ENCODE data around the gene HEXD.

The HEXD gene

GRCh38 chr17:82392209-82392920 is 25.8 kb upstream of the HEXD start:
- Histone ChIP-seq H3K36me3 (ENCODE audit: control insufficient read depth in 2 of 2, insufficient read depth in 1 of 2, low read length in 2 of 2) (peaks cover 0 to 20% of the 10 kb centered on the region in 2 experiments; a peak in 1 of 3 replicates), H3K9me3 (ENCODE audit: control insufficient read depth, insufficient read depth, low read depth, low read length) (no peaks in the 10 kb centered on the region), H3K4me3 (ENCODE audit: low read depth, low read length) (no peak overlapping the region), H3K27ac (ENCODE audit: extremely low read depth, low read depth, low read length) (no peak overlapping the region), H3K4me1 (ENCODE audit: control insufficient read depth, insufficient read depth, low read length) (no peaks in the 10 kb centered on the region)
- POLR2A ChIA-PET: interaction anchor here (0.7 kb wide), 1 partner anchor 12 kb away, joined by 3 read pairs; no protein-coding TSS in a partner anchor
- CTCF ChIA-PET: interaction anchor here (0.9 kb wide), 1 partner anchor 32 kb away, joined by 4 read pairs; no protein-coding TSS in a partner anchor
- TF ChIP-seq ZNF37A (tag by site-specific recombination; IDR thresholded peaks at IDR 0.05): no peak
- TF ChIP-seq ZNF621 (tag by site-specific recombination; IDR thresholded peaks at IDR 0.05): no peak
- TF ChIP-seq ZSCAN5A (tag by site-specific recombination; IDR thresholded peaks at IDR 0.05): no peak
- TF ChIP-seq ZNF701 (tag by site-specific recombination; IDR thresholded peaks at IDR 0.05): no peak
- TF ChIP-seq PRDM4 (tag by site-specific recombination; IDR thresholded peaks at IDR 0.05): no peak
- TF ChIP-seq ZNF311 (tag by site-specific recombination; IDR thresholded peaks at IDR 0.05; ENCODE audit: borderline replicate concordance): no peak
- TF ChIP-seq OVOL3 (tag by site-specific recombination; IDR thresholded peaks at IDR 0.05): no peak

- POLR2A ChIA-PET: interaction anchor here (0.7 kb wide), 1 partner anchor 289 kb away, joined by 3 read pairs; no protein-coding TSS in a partner anchor
- TF ChIP-seq ZNF335 (tag by site-specific recombination; conservative IDR thresholded peaks at IDR 0.05) (no peak), ZNF138 (tag by site-specific recombination; IDR thresholded peaks at IDR 0.05; ENCODE audit: borderline replicate concordance) (no peak), ZNF510 (tag by site-specific recombination; IDR thresholded peaks at IDR 0.05; ENCODE audit: insufficient replicate concordance) (no peak), ZNF24 (tag by site-specific recombination; IDR thresholded peaks at IDR 0.05) (no peak), YY2 (tag by site-specific recombination; IDR thresholded peaks at IDR 0.05) (no peak)
- CTCF ChIA-PET: interaction anchor here (0.9 kb wide), 1 partner anchor 32 kb away, joined by 4 read pairs; no protein-coding TSS in a partner anchor
- Histone ChIP-seq H3K27ac (ENCODE audit: extremely low read depth, low read depth, low read length) (no peak overlapping the region), H3K4me3 (ENCODE audit: low read depth, low read length) (no peak overlapping the region), H3K9me3 (ENCODE audit: control insufficient read depth, insufficient read depth, low read depth, low read length) (no peaks in the 10 kb centered on the region), H3K36me3 (ENCODE audit: control insufficient read depth in 2 of 2, insufficient read depth in 1 of 2, low read length in 2 of 2) (peaks cover 0 to 20% of the 10 kb centered on the region in 2 experiments; a peak in 1 of 3 replicates), H3K4me1 (ENCODE audit: control insufficient read depth, insufficient read depth, low read length) (no peaks in the 10 kb centered on the region)
Observed at GRCh38 chr17:82392941-82393340, 25.2 kb upstream of the HEXD start.

- CTCF ChIA-PET: interaction anchor here (0.5 to 0.8 kb wide), 2 partner anchors 20 to 43 kb away, joined by 3 to 7 read pairs; no protein-coding TSS in a partner anchor
Observed at GRCh38 chr17:82394278-82394677, 23.9 kb upstream of the HEXD start.

More at GRCh38 chr17:82394278-82394677, 23.9 kb upstream of the HEXD start:
- TF ChIP-seq ZNF488 (tag by site-specific recombination; IDR thresholded peaks at IDR 0.05): no peak
- TF ChIP-seq KLF1 (tag by site-specific recombination; IDR thresholded peaks at IDR 0.05): no peak
- no peak for TF ChIP-seq ZNF621 (tag by site-specific recombination; IDR thresholded peaks at IDR 0.05)
- TF ChIP-seq ZNF394 (tag by site-specific recombination; IDR thresholded peaks at IDR 0.05; ENCODE audit: borderline replicate concordance): no peak
- TF ChIP-seq, protein P1, sequence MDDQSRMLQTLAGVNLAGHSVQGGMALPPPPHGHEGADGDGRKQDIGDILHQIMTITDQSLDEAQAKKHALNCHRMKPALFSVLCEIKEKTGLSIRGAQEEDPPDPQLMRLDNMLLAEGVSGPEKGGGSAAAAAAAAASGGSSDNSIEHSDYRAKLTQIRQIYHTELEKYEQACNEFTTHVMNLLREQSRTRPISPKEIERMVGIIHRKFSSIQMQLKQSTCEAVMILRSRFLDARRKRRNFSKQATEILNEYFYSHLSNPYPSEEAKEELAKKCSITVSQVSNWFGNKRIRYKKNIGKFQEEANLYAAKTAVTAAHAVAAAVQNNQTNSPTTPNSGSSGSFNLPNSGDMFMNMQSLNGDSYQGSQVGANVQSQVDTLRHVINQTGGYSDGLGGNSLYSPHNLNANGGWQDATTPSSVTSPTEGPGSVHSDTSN (CRISPR knock-in tag; IDR thresholded peaks at IDR 0.05): no peak
- no peak for TF ChIP-seq ZNF248 (tag by site-specific recombination; IDR thresholded peaks at IDR 0.05)
- H3K27ac ChIP-seq (ENCODE audit: extremely low read depth, low read depth, low read length): no peak overlapping the region
- POLR2A ChIA-PET: interaction anchor here (0.7 kb wide), 1 partner anchor 100 kb away, joined by 4 read pairs; no protein-coding TSS in a partner anchor
- H3K9me3 ChIP-seq (ENCODE audit: control insufficient read depth, insufficient read depth, low read depth, low read length): no peaks in the 10 kb centered on the region
- no peak overlapping the region for H3K4me3 ChIP-seq (ENCODE audit: low read depth, low read length)
- peaks cover 0 to 20% of the 10 kb centered on the region in 2 experiments; a peak in 1 of 3 replicates for H3K36me3 ChIP-seq (ENCODE audit: control insufficient read depth in 2 of 2, insufficient read depth in 1 of 2, low read length in 2 of 2)
- H3K4me1 ChIP-seq (ENCODE audit: control insufficient read depth, insufficient read depth, low read length): no peaks in the 10 kb centered on the region
